HEK293 (cell line): ENCODE results near the gene TMEM184B.
A peak's percentile ranks its signal among the peaks of the same experiment; 100 is the strongest.

Source experiments
- CTCF ChIA-PET: fragments of 350-600 bp; formaldehyde crosslinking; extraction: SDS; loops from one replicate; lab custom pipeline; 2021; ENCODE audit warnings: antibody characterized with exemption; lab: Yijun Ruan, JAX
- POLR2A ChIA-PET: fragments of 300-600 bp; formaldehyde crosslinking; extraction: SDS; loops from one replicate; lab custom pipeline; 2020; ENCODE audit warnings: antibody characterized with exemption, inconsistent platforms; lab: Yijun Ruan, JAX
- H3K27ac ChIP-seq: fragments of 200-500 bp; sonication (Bioruptor generic); 2 replicates; pipeline ENCODE4 v1.5.1; 2014; ENCODE audit warnings: low read depth, low read length, control low read depth, inconsistent platforms; ENCODE audit errors: extremely low read depth
- H3K36me3 ChIP-seq, 2 experiments: fragments of 200-500 bp in 1 of 2; sonication (Bioruptor generic) in 1 of 2; 1 replicate in 1 of 2; 2 replicates in 1 of 2; pipeline ENCODE4 v1.5.1; 2014 to 2017; ENCODE audit warnings: inconsistent platforms in 2 of 2, low read length in 2 of 2; ENCODE audit not compliant: control insufficient read depth in 2 of 2, insufficient read depth in 1 of 2
- H3K4me1 ChIP-seq: fragments of 200-500 bp; sonication (Bioruptor generic); 2 replicates; pipeline ENCODE4 v1.5.1; 2014; ENCODE audit warnings: mild to moderate bottlenecking, low read length, inconsistent platforms; ENCODE audit not compliant: control insufficient read depth, insufficient read depth
- H3K4me3 ChIP-seq: 2 replicates; pipeline ENCODE4 v1.5.1; 2011; ENCODE audit warnings: low read depth, mild to moderate bottlenecking, control low read depth, low read length, moderate library complexity
- H3K9me3 ChIP-seq: fragments of 200-500 bp; sonication (Bioruptor generic); 2 replicates; pipeline ENCODE4 v1.5.1; 2014; ENCODE audit warnings: low read depth, low read length, inconsistent platforms; ENCODE audit not compliant: control insufficient read depth, insufficient read depth
- EGR2 ChIP-seq: fragments of 450-650 bp; formaldehyde crosslinking; IDR thresholded peaks from 2 replicates; pipeline ENCODE4 v1.5.1; 2016; ENCODE audit warnings: low read depth, missing biosample characterization, missing genetic modification characterization
- GLI2 ChIP-seq: fragments of 450-650 bp; formaldehyde crosslinking; IDR thresholded peaks from 2 replicates; pipeline ENCODE4; 2017; ENCODE audit warnings: missing biosample characterization, missing genetic modification characterization, low read depth, borderline replicate concordance
- MZF1 ChIP-seq: fragments of 450-650 bp; formaldehyde crosslinking; IDR thresholded peaks from 2 replicates; pipeline ENCODE4 v1.5.1; 2017; ENCODE audit warnings: missing biosample characterization, missing genetic modification characterization, borderline replicate concordance
- SCRT2 ChIP-seq: fragments of 450-650 bp; formaldehyde crosslinking; IDR thresholded peaks from 2 replicates; pipeline ENCODE4 v1.5.1; 2016; ENCODE audit warnings: missing biosample characterization, missing genetic modification characterization
- SP2 ChIP-seq: fragments of 450-650 bp; formaldehyde crosslinking; IDR thresholded peaks from 2 replicates; pipeline ENCODE4 v1.5.1; 2016; ENCODE audit warnings: missing biosample characterization, missing genetic modification characterization
- ZBTB48 ChIP-seq: fragments of 450-650 bp; formaldehyde crosslinking; IDR thresholded peaks from 2 replicates; pipeline ENCODE4 v1.5.1; 2016; ENCODE audit warnings: missing biosample characterization, missing genetic modification characterization
- ZFHX2 ChIP-seq: fragments of 450-650 bp; formaldehyde crosslinking; conservative IDR thresholded peaks from 2 replicates; pipeline ENCODE4 v1.5.1; 2016; ENCODE audit warnings: missing biosample characterization, missing genetic modification characterization
- ZNF114 ChIP-seq: fragments of 450-650 bp; formaldehyde crosslinking; IDR thresholded peaks from 2 replicates; pipeline ENCODE4 v1.5.0; 2017; ENCODE audit warnings: missing biosample characterization, missing genetic modification characterization
- ZNF138 ChIP-seq: fragments of 450-650 bp; formaldehyde crosslinking; IDR thresholded peaks from 2 replicates; pipeline ENCODE4 v1.5.1; 2016; ENCODE audit warnings: missing biosample characterization, missing genetic modification characterization, borderline replicate concordance
- ZNF146 ChIP-seq: fragments of 450-650 bp; formaldehyde crosslinking; IDR thresholded peaks from 2 replicates; pipeline ENCODE4 v1.5.1; 2016; ENCODE audit warnings: missing biosample characterization, missing genetic modification characterization
- ZNF157 ChIP-seq: fragments of 450-650 bp; formaldehyde crosslinking; IDR thresholded peaks from 2 replicates; pipeline ENCODE4 v1.5.1; 2016; ENCODE audit warnings: missing biosample characterization, missing genetic modification characterization
- ZNF24 ChIP-seq: fragments of 450-650 bp; formaldehyde crosslinking; IDR thresholded peaks from 2 replicates; pipeline ENCODE4 v1.5.1; 2016; ENCODE audit warnings: missing biosample characterization, missing genetic modification characterization
- ZNF302 ChIP-seq: fragments of 450-650 bp; formaldehyde crosslinking; IDR thresholded peaks from 2 replicates; pipeline ENCODE4 v1.5.1; 2016; ENCODE audit warnings: missing biosample characterization, missing genetic modification characterization, low read depth
- ZNF335 ChIP-seq: fragments of 450-650 bp; formaldehyde crosslinking; conservative IDR thresholded peaks from 2 replicates; pipeline ENCODE4 v1.5.1; 2016; ENCODE audit warnings: missing biosample characterization, missing genetic modification characterization
- ZNF366 ChIP-seq: fragments of 450-650 bp; formaldehyde crosslinking; conservative IDR thresholded peaks from 2 replicates; pipeline ENCODE4 v1.5.1; 2016; ENCODE audit warnings: missing biosample characterization, missing genetic modification characterization
- ZNF37A ChIP-seq: fragments of 450-650 bp; IDR thresholded peaks from 2 replicates; pipeline ENCODE4 v1.5.1; 2018; ENCODE audit warnings: missing biosample characterization, missing genetic modification characterization
- ZNF48 ChIP-seq: fragments of 450-650 bp; formaldehyde crosslinking; IDR thresholded peaks from 2 replicates; pipeline ENCODE4 v1.5.1; 2016; ENCODE audit warnings: missing biosample characterization, missing genetic modification characterization
- ZNF514 ChIP-seq: fragments of 450-650 bp; formaldehyde crosslinking; IDR thresholded peaks from 2 replicates; pipeline ENCODE4 v1.5.1; 2016; ENCODE audit warnings: missing biosample characterization, missing genetic modification characterization
- ZNF549 ChIP-seq: fragments of 450-650 bp; IDR thresholded peaks from 2 replicates; pipeline ENCODE4 v1.5.1; 2018; ENCODE audit warnings: missing biosample characterization, missing genetic modification characterization, mild to moderate bottlenecking, inconsistent platforms, moderate library complexity
- ZNF558 ChIP-seq: fragments of 450-650 bp; formaldehyde crosslinking; IDR thresholded peaks from 2 replicates; pipeline ENCODE4 v1.5.1; 2016; ENCODE audit warnings: missing biosample characterization, missing genetic modification characterization
- ZNF585B ChIP-seq: fragments of 450-650 bp; formaldehyde crosslinking; IDR thresholded peaks from 2 replicates; pipeline ENCODE4 v1.5.1; 2016; ENCODE audit warnings: missing biosample characterization, missing genetic modification characterization
- ZNF600 ChIP-seq: fragments of 450-650 bp; formaldehyde crosslinking; IDR thresholded peaks from 2 replicates; pipeline ENCODE4 v1.5.1; 2016; ENCODE audit warnings: missing biosample characterization, missing genetic modification characterization
- ZNF660 ChIP-seq: fragments of 450-650 bp; IDR thresholded peaks from 2 replicates; pipeline ENCODE4 v1.5.1; 2018; ENCODE audit warnings: missing biosample characterization, mild to moderate bottlenecking, missing genetic modification characterization
- ZNF701 ChIP-seq: fragments of 450-650 bp; formaldehyde crosslinking; IDR thresholded peaks from 2 replicates; pipeline ENCODE4 v1.5.1; 2016; ENCODE audit warnings: missing biosample characterization, missing genetic modification characterization
- ZNF768 ChIP-seq: fragments of 450-650 bp; formaldehyde crosslinking; IDR thresholded peaks from 2 replicates; pipeline ENCODE4 v1.5.1; 2018; ENCODE audit warnings: missing biosample characterization, mild to moderate bottlenecking, missing genetic modification characterization
- ZNF792 ChIP-seq: fragments of 450-650 bp; formaldehyde crosslinking; IDR thresholded peaks from 2 replicates; pipeline ENCODE4 v1.5.1; 2016; ENCODE audit warnings: missing biosample characterization, missing genetic modification characterization
- ZNF830 ChIP-seq: fragments of 450-650 bp; IDR thresholded peaks from 2 replicates; pipeline ENCODE4 v1.5.0; 2018; ENCODE audit warnings: missing biosample characterization, missing genetic modification characterization, low read depth, mild to moderate bottlenecking, moderate library complexity
- ZSCAN23 ChIP-seq: fragments of 450-650 bp; formaldehyde crosslinking; IDR thresholded peaks from 2 replicates; pipeline ENCODE4 v1.5.1; 2016; ENCODE audit warnings: missing biosample characterization, missing genetic modification characterization
- TF ChIP-seq, protein P1 (sequence below): fragments of 450-650 bp; formaldehyde crosslinking; optimal IDR thresholded peaks from 2 replicates; pipeline ENCODE3; 2016; ENCODE audit warnings: missing biosample characterization, mild to moderate bottlenecking, missing genetic modification characterization

Gene TMEM184B

DNA sequence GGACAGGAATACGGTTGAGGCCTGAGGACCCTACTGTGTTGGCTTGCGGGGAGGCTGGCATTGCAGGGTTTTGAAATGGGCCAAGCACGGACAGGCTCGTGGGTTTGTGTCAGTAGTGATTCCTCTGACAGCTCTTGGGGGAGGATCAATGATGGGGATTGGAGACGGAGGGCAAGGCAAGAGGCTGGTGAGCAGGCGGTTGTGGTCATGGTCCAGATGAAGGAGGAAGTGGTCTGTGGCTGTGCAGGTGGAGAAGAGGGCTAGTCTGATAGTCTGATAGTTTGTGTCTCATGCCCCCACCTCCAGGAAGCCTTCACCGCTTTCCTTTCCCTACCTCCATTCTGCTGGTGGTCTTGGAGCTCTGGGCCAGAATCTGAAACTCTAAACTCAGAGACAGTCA is 68.0 kb downstream of the TMEM184B start (continued):
- TF ChIP-seq, protein P1, sequence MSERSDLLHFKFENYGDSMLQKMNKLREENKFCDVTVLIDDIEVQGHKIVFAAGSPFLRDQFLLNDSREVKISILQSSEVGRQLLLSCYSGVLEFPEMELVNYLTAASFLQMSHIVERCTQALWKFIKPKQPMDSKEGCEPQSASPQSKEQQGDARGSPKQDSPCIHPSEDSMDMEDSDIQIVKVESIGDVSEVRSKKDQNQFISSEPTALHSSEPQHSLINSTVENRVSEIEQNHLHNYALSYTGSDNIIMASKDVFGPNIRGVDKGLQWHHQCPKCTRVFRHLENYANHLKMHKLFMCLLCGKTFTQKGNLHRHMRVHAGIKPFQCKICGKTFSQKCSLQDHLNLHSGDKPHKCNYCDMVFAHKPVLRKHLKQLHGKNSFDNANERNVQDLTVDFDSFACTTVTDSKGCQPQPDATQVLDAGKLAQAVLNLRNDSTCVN (tag by site-specific recombination) = no peak
- TF ChIP-seq, all 188 proteins: peak for 0

DNA sequence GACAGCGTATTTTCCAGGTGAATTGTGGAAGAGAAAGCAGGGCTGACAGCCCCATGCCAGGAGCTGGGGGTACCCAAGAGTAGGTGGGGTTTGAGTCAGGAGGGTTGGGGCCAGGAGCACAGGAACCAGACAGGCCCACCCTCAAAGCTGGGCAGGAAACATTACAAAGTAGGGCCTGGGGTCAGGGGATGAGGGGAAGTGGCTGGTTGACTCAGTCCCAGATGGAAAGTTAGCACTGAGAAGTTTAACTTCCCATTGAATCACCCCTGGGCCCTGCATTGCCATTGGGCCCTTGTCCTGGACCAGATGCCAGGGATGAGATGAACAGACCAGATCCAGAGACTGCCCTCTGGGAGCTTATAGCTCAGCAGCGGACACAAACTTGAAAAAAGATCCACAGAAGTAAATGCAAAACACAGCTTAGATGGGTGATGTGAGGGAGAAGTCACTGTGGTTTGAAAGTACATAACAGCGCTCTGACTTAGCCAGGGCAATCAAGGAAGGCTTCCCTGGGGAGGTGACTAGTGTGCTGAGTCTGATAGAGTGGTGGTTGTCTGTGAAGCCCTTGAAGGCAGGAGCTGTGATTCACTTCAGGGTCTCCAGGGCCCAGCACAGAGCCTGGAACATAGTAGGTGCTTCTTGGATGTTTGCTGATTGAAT is 68.8 kb downstream of the TMEM184B start:
- ChIA-PET POLR2A (interaction anchor here (1.0 kb wide), 1 partner anchor 189 kb away, joined by 3 read pairs; no protein-coding TSS in a partner anchor), CTCF (interaction anchor here (0.6 to 1.4 kb wide), 3 partner anchors 53 to 152 kb away, joined by 4 to 5 read pairs (median 5); no protein-coding TSS in a partner anchor)
- TF ChIP-seq ZNF768 (tag by site-specific recombination) = no peak
- TF ChIP-seq ZNF157 (tag by site-specific recombination) = no peak
- TF ChIP-seq ZNF600 (tag by site-specific recombination) = 0 out of 2 replicates have a peak, but pooled peaks have one; percentile 15
- Histone ChIP-seq H3K27ac (no peak overlapping the region), H3K4me1 (no peaks in the 10 kb centered on the region), H3K4me3 (no peak overlapping the region), H3K9me3 (no peaks in the 10 kb centered on the region), H3K36me3 (no peaks in the 10 kb centered on the region)

DNA sequence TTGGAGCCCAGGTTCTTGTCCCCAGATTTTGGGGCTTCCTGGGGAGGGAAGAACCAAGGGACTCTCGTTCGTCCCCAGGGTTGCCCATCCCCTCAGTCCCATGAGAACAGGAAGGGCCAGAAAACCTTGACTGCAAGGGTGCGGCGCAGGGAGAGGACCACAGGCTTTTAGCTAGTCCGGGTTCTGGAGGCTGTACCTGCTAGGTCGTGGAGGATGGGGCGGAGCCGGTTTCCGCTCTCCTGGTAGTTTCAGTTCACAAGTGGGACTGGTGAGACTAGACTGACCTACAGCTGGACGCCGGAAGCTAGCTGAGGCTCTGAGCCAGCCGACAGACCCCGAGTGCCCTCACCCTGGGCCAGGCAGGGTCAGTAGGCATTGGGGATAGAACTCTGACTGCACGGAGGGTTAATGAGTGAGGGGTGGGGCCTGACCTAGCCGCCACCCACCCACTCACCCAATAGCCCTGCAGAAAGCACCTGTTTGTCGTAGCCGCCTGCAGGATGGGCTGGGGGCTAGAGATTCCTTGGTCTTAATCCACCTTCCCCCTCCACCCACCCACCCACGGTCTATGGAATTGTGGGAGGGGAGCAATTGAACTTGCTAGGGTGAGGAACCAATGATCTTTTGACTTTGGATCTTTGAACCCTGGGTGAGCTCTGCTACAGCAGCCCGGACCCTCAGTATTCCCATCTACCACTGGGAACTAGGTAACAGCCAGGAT is 69.6 kb downstream of the TMEM184B start:
- Histone ChIP-seq H3K36me3 (no peaks in the 10 kb centered on the region), H3K9me3 (no peaks in the 10 kb centered on the region), H3K4me3 (peak overlapping the region; percentile 64), H3K4me1 (no peaks in the 10 kb centered on the region), H3K27ac (no peak overlapping the region)
- TF ChIP-seq SCRT2 (0 out of 2 replicates have a peak, but pooled peaks have one; percentile 19), ZNF701 (tag by site-specific recombination) (no peak), ZNF558 (tag by site-specific recombination) (no peak), ZNF48 (tag by site-specific recombination) (no peak), ZNF585B (tag by site-specific recombination) (no peak), ZNF514 (no peak), ZNF302 (tag by site-specific recombination) (no peak), ZNF600 (tag by site-specific recombination) (no peak), ZNF114 (tag by site-specific recombination) (no peak), ZNF549 (tag by site-specific recombination) (no peak), ZNF830 (tag by site-specific recombination) (no peak), ZNF138 (tag by site-specific recombination) (no peak), ZNF37A (tag by site-specific recombination) (no peak), MZF1 (no peak), ZNF660 (tag by site-specific recombination) (no peak), ZNF792 (tag by site-specific recombination) (no peak), ZSCAN23 (tag by site-specific recombination) (no peak), ZNF24 (tag by site-specific recombination) (no peak), ZNF146 (tag by site-specific recombination) (no peak), ZBTB48 (tag by site-specific recombination) (peak; percentile 66), SP2 (tag by site-specific recombination) (peak; percentile 51), ZFHX2 (tag by site-specific recombination) (peak; percentile 72), ZNF366 (tag by site-specific recombination) (no peak), EGR2 (tag by site-specific recombination) (peak; percentile 68; the same call in 1 of the 2 replicates), GLI2 (tag by site-specific recombination) (no peak), ZNF335 (tag by site-specific recombination) (0 out of 2 replicates have a peak, but pooled peaks have one; percentile 8)
- POLR2A ChIA-PET = interaction anchor here (1.0 to 2.1 kb wide), 3 partner anchors 21 to 195 kb away, joined by 3 to 7 read pairs (median 3); partner anchors contain the start of gene PLA2G6
- CTCF ChIA-PET = interaction anchor here (0.6 to 1.4 kb wide), 2 partner anchors 54 to 89 kb away, joined by 5 read pairs; no protein-coding TSS in a partner anchor
